Measurements from ENCODE around the gene KIAA0930.

The KIAA0930 gene

GRCh38 chr22:45231293-45231692 lies 9.4 kb downstream of the KIAA0930 start:
- no peak for DNase-seq
- no peak overlapping the region for H3K27ac ChIP-seq (ENCODE audit: low read length, poor library complexity, severe bottlenecking)
- WGBS: 58% methylated on average over 2 of the region's 2 CpGs
- H2AK5ac ChIP-seq (ENCODE audit: low read length, severe bottlenecking): no peak overlapping the region
- no peak overlapping the region for H2AFZ ChIP-seq (ENCODE audit: low read depth, low read length)
- no peak overlapping the region for H3K23ac ChIP-seq (ENCODE audit: low read length in 2 of 2)
- H3K14ac ChIP-seq (ENCODE audit: low read length in 2 of 2): no peak overlapping the region
- H3K9ac ChIP-seq (ENCODE audit: low read length): no peak overlapping the region
- H2BK15ac ChIP-seq (ENCODE audit: low read depth, poor library complexity, severe bottlenecking): no peak overlapping the region
- peaks cover 5% of the 10 kb centered on the region for H3K4me1 ChIP-seq (ENCODE audit: control insufficient read depth, insufficient read depth, low read depth, low read length)
- peaks cover 0 to 38% of the 10 kb centered on the region in 2 experiments for H3K36me3 ChIP-seq (ENCODE audit: control insufficient read depth in 1 of 2, insufficient read depth in 2 of 2, low read depth in 1 of 2, low read length in 2 of 2)
- H3K79me1 ChIP-seq (replicated peaks; ENCODE audit: low read length, poor library complexity, severe bottlenecking): peaks cover 52% of the 10 kb centered on the region
- no peak overlapping the region for H2BK120ac ChIP-seq (ENCODE audit: low read depth, low read length)
- no peak overlapping the region for H4K91ac ChIP-seq (ENCODE audit: low read length)
- H2BK12ac ChIP-seq (ENCODE audit: low read length in 2 of 2): no peak overlapping the region
- H3K27me3 ChIP-seq (ENCODE audit: control insufficient read depth in 1 of 2, insufficient read depth in 1 of 2, low read length in 2 of 2): no peaks in the 10 kb centered on the region
- H3K4me2 ChIP-seq (ENCODE audit: low read length, poor library complexity, severe bottlenecking): no peak overlapping the region
- no peaks in the 10 kb centered on the region for H3K9me3 ChIP-seq (ENCODE audit: control insufficient read depth, low read length)
- H2BK5ac ChIP-seq (ENCODE audit: low read depth, low read length, poor library complexity, severe bottlenecking): no peak overlapping the region
- no peak overlapping the region for H3K4me3 ChIP-seq (ENCODE audit: insufficient read depth in 1 of 2, low read depth in 1 of 2, low read length in 2 of 2)
- H4K8ac ChIP-seq (ENCODE audit: low read length): no peak overlapping the region
- no peak overlapping the region for H3K18ac ChIP-seq (ENCODE audit: low read depth in 1 of 2, low read length in 2 of 2)
- H3K4ac ChIP-seq (ENCODE audit: low read depth in 1 of 2, low read length in 2 of 2): no peak overlapping the region

DNA sequence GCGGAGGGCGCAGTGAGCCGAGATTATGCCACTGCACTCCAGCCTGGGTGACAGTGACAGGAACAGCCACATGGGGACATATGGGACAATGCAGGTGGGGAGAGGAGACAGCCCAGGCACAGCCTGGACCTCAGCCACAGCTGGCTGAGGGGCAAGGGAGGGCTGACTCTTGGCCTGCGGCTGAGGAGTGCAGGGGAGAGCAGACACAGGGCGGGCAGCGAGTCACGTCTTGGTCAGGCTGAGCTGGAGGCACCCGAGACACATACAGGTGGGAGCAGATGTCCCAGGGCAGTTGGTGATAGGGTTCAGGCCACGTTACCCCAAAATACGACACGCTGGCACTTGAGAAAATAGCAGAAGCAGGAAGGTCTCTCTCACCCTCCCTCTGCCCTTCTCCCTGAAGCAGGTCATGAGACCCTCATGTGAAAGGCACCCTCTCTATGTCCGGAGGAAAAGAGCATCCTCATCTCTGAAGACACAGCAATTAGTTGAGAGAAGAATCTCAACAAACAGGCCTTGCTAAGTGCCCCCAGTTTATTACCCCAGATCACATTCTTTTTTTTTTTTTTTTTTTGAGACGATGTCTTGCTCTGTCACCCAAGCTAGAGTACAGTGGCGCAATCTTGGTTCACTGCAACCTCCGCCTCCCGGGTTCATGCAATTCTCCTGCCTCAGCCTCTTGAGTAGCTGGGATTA lies 10.5 kb downstream of the KIAA0930 start:
- H3K18ac ChIP-seq (ENCODE audit: low read depth in 1 of 2, low read length in 2 of 2): no peak overlapping the region
- H3K4me3 ChIP-seq (ENCODE audit: insufficient read depth in 1 of 2, low read depth in 1 of 2, low read length in 2 of 2): no peak overlapping the region
- H3K23ac ChIP-seq (ENCODE audit: low read length in 2 of 2): no peak overlapping the region
- H3K4ac ChIP-seq (ENCODE audit: low read depth in 1 of 2, low read length in 2 of 2): no peak overlapping the region
- no peak for DNase-seq
- no peak overlapping the region for H2AFZ ChIP-seq (ENCODE audit: low read depth, low read length)
- no peak overlapping the region for H4K91ac ChIP-seq (ENCODE audit: low read length)
- peaks cover 8% of the 10 kb centered on the region for H3K4me1 ChIP-seq (ENCODE audit: control insufficient read depth, insufficient read depth, low read depth, low read length)
- H3K14ac ChIP-seq (ENCODE audit: low read length in 2 of 2): no peak overlapping the region
- H4K8ac ChIP-seq (ENCODE audit: low read length): no peak overlapping the region
- no peak overlapping the region for H2BK15ac ChIP-seq (ENCODE audit: low read depth, poor library complexity, severe bottlenecking)
- no peak overlapping the region for H2AK5ac ChIP-seq (ENCODE audit: low read length, severe bottlenecking)
- H3K27me3 ChIP-seq (ENCODE audit: control insufficient read depth in 1 of 2, insufficient read depth in 1 of 2, low read length in 2 of 2): no peaks in the 10 kb centered on the region
- H3K36me3 ChIP-seq (ENCODE audit: control insufficient read depth in 1 of 2, insufficient read depth in 2 of 2, low read depth in 1 of 2, low read length in 2 of 2): peaks cover 0 to 40% of the 10 kb centered on the region in 2 experiments
- H3K79me1 ChIP-seq (replicated peaks; ENCODE audit: low read length, poor library complexity, severe bottlenecking): peaks cover 53% of the 10 kb centered on the region
- no peaks in the 10 kb centered on the region for H3K9me3 ChIP-seq (ENCODE audit: control insufficient read depth, low read length)
- no peak overlapping the region for H2BK120ac ChIP-seq (ENCODE audit: low read depth, low read length)
- H3K27ac ChIP-seq (ENCODE audit: low read length, poor library complexity, severe bottlenecking): no peak overlapping the region
- no peak overlapping the region for H2BK5ac ChIP-seq (ENCODE audit: low read depth, low read length, poor library complexity, severe bottlenecking)
- no peak overlapping the region for H3K9ac ChIP-seq (ENCODE audit: low read length)
- no peak overlapping the region for H3K4me2 ChIP-seq (ENCODE audit: low read length, poor library complexity, severe bottlenecking)
- 87% methylated on average over 16 of the region's 16 CpGs for whole genome bisulfite sequencing
- no peak overlapping the region for H2BK12ac ChIP-seq (ENCODE audit: low read length in 2 of 2)

- DNase-seq: no peak
- Histone ChIP-seq H3K27ac (ENCODE audit: low read length, poor library complexity, severe bottlenecking) (no peak overlapping the region), H3K18ac (ENCODE audit: low read depth in 1 of 2, low read length in 2 of 2) (no peak overlapping the region), H3K9ac (ENCODE audit: low read length) (no peak overlapping the region), H3K23ac (ENCODE audit: low read length in 2 of 2) (no peak overlapping the region), H3K36me3 (ENCODE audit: control insufficient read depth in 1 of 2, insufficient read depth in 2 of 2, low read depth in 1 of 2, low read length in 2 of 2) (peaks cover 0 to 39% of the 10 kb centered on the region in 2 experiments), H3K4me3 (ENCODE audit: insufficient read depth in 1 of 2, low read depth in 1 of 2, low read length in 2 of 2) (no peak overlapping the region), H2BK120ac (ENCODE audit: low read depth, low read length) (no peak overlapping the region), H3K4ac (ENCODE audit: low read depth in 1 of 2, low read length in 2 of 2) (no peak overlapping the region), H3K4me2 (ENCODE audit: low read length, poor library complexity, severe bottlenecking) (no peak overlapping the region), H2AFZ (ENCODE audit: low read depth, low read length) (no peak overlapping the region), H2BK5ac (ENCODE audit: low read depth, low read length, poor library complexity, severe bottlenecking) (no peak overlapping the region), H3K79me1 (replicated peaks; ENCODE audit: low read length, poor library complexity, severe bottlenecking) (peaks cover 55% of the 10 kb centered on the region), H4K91ac (ENCODE audit: low read length) (no peak overlapping the region), H2BK12ac (ENCODE audit: low read length in 2 of 2) (no peak overlapping the region), H2BK15ac (ENCODE audit: low read depth, poor library complexity, severe bottlenecking) (no peak overlapping the region), H3K27me3 (ENCODE audit: control insufficient read depth in 1 of 2, insufficient read depth in 1 of 2, low read length in 2 of 2) (no peaks in the 10 kb centered on the region), H3K14ac (ENCODE audit: low read length in 2 of 2) (no peak overlapping the region), H3K9me3 (ENCODE audit: control insufficient read depth, low read length) (no peaks in the 10 kb centered on the region), H4K8ac (ENCODE audit: low read length) (no peak overlapping the region), H3K4me1 (ENCODE audit: control insufficient read depth, insufficient read depth, low read depth, low read length) (peaks cover 8% of the 10 kb centered on the region), H2AK5ac (ENCODE audit: low read length, severe bottlenecking) (no peak overlapping the region)
- WGBS: 96% methylated on average over 9 of the region's 13 CpGs
These were observed 11.5 kb downstream of the KIAA0930 start for GRCh38 chr22:45229181-45229580.

DNA sequence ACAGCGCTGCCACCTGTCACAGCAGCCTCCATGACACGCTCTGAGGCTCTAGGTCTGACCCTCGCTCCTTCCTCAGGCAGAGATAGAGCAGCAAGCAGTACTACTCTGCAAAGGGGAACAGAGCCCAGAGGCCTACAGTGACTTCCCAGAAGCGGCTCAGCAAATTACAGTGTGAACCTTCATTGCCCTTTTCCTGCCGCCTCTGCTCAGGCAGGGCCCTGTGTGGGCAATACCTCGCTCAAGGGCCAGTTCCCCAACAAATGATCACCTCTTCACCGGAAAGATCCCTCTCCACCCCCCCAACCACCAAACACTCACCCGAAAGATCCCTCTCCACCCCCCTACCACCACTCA lies 12.3 kb downstream of the KIAA0930 start:
- Histone ChIP-seq H3K27me3 (ENCODE audit: control insufficient read depth in 1 of 2, insufficient read depth in 1 of 2, low read length in 2 of 2) (no peaks in the 10 kb centered on the region), H2AK5ac (ENCODE audit: low read length, severe bottlenecking) (no peak overlapping the region), H4K91ac (ENCODE audit: low read length) (no peak overlapping the region), H2BK15ac (ENCODE audit: low read depth, poor library complexity, severe bottlenecking) (no peak overlapping the region), H3K4me2 (ENCODE audit: low read length, poor library complexity, severe bottlenecking) (no peak overlapping the region), H3K23ac (ENCODE audit: low read length in 2 of 2) (no peak overlapping the region), H3K27ac (ENCODE audit: low read length, poor library complexity, severe bottlenecking) (no peak overlapping the region), H3K36me3 (ENCODE audit: control insufficient read depth in 1 of 2, insufficient read depth in 2 of 2, low read depth in 1 of 2, low read length in 2 of 2) (peaks cover 0 to 32% of the 10 kb centered on the region in 2 experiments), H2AFZ (ENCODE audit: low read depth, low read length) (no peak overlapping the region), H3K79me1 (replicated peaks; ENCODE audit: low read length, poor library complexity, severe bottlenecking) (peaks cover 50% of the 10 kb centered on the region), H3K4me3 (ENCODE audit: insufficient read depth in 1 of 2, low read depth in 1 of 2, low read length in 2 of 2) (no peak overlapping the region), H4K8ac (ENCODE audit: low read length) (no peak overlapping the region), H3K4me1 (ENCODE audit: control insufficient read depth, insufficient read depth, low read depth, low read length) (peaks cover 10% of the 10 kb centered on the region), H3K4ac (ENCODE audit: low read depth in 1 of 2, low read length in 2 of 2) (no peak overlapping the region), H2BK120ac (ENCODE audit: low read depth, low read length) (no peak overlapping the region), H3K9me3 (ENCODE audit: control insufficient read depth, low read length) (no peaks in the 10 kb centered on the region), H3K18ac (ENCODE audit: low read depth in 1 of 2, low read length in 2 of 2) (no peak overlapping the region), H2BK12ac (ENCODE audit: low read length in 2 of 2) (no peak overlapping the region), H3K9ac (ENCODE audit: low read length) (no peak overlapping the region), H3K14ac (ENCODE audit: low read length in 2 of 2) (no peak overlapping the region), H2BK5ac (ENCODE audit: low read depth, low read length, poor library complexity, severe bottlenecking) (no peak overlapping the region)
- WGBS: 86% methylated on average over 7 of the region's 8 CpGs
- no peak for DNase-seq

All from mesenchymal stem cell (in vitro differentiated cells and primary cell).